Endothelial cell of umbilical vein (primary cell): ENCODE data around the gene IL17RD. TPM values are rescaled to one million over a fixed set of nuclear protein-coding genes. Genes with fewer than 3 reads are reported as not detected.

Source experiments
- BruUV-seq: library from RNA; stranded (reverse); fragments of 400-500 nt; replicated peaks from 2 replicates; lab custom pipeline; 2021; lab: Mats Ljungman, UMichigan
- CTCF ChIA-PET: fragments of 300-600, 350-600 bp; sonication (Branson Sonifier 250); formaldehyde crosslinking; loops from one replicate; lab custom pipeline; 2021; ENCODE audit warnings: antibody characterized with exemption, inconsistent platforms; lab: Charles Lee
- POLR2A ChIA-PET: fragments of 300-600, 350-600 bp; sonication (Branson Sonifier 250); formaldehyde crosslinking; loops from one replicate; lab custom pipeline; 2021; ENCODE audit warnings: antibody characterized with exemption, inconsistent platforms; lab: Charles Lee
- DNase-seq: peaks from one replicate; pipeline ENCODE4 v3.0.0-alpha.2; 2011; ENCODE audit warnings: low read depth, low spot score
- FAIRE-seq: peaks from 2 replicates; lab custom pipeline; 2011; peaks lifted over from hg19 to GRCh38; lab: Jason Lieb, UNC
- H2AFZ ChIP-seq: 2 replicates; pipeline ENCODE4 v1.6.0; 2012; ENCODE audit warnings: low read depth, low read length, control low read depth, inconsistent platforms
- H3K27ac ChIP-seq: 2 replicates; pipeline ENCODE4 v1.5.1; 2011; ENCODE audit warnings: low read depth, mild to moderate bottlenecking, control low read depth, low read length, moderate library complexity; ENCODE audit not compliant: insufficient read depth
- H3K27me3 ChIP-seq, 2 experiments: 2 replicates each; pipeline versions ENCODE4 v1.6.0 to v1.6.1; 2011; ENCODE audit warnings: low read length in 2 of 2, mixed read lengths in 1 of 2; ENCODE audit not compliant: control insufficient read depth in 2 of 2, insufficient read depth in 2 of 2
- H3K36me3 ChIP-seq, 2 experiments: 2 replicates in 1 of 2; 3 replicates in 1 of 2; pipeline ENCODE4 v1.5.1; 2011; ENCODE audit warnings: low read length in 2 of 2, mild to moderate bottlenecking in 1 of 2, moderate library complexity in 1 of 2; ENCODE audit not compliant: control insufficient read depth in 2 of 2, insufficient read depth in 2 of 2; ENCODE audit errors: extremely low read depth in 1 of 2
- H3K4me1 ChIP-seq: 3 replicates; pipeline ENCODE4 v1.5.1; 2011; ENCODE audit warnings: mild to moderate bottlenecking, low read length; ENCODE audit not compliant: control insufficient read depth, insufficient read depth; ENCODE audit errors: extremely low read depth
- H3K4me2 ChIP-seq: 2 replicates; pipeline ENCODE4 v1.6.1; 2011; ENCODE audit warnings: low read length, control low read depth, mixed read lengths; ENCODE audit not compliant: insufficient read depth
- H3K4me3 ChIP-seq, 3 experiments: fragments of 200-600 bp in 1 of 3; sonication (generic), shearing (Covaris generic) in 1 of 3; replicated peaks in 1 of 3; 2 replicates each; pipeline ENCODE4 v1.5.1; 2011 to 2016; ENCODE audit warnings: control low read depth in 3 of 3, low read length in 3 of 3, mild to moderate bottlenecking in 2 of 3, inconsistent platforms in 1 of 3, low read depth in 1 of 3, moderate library complexity in 1 of 3; ENCODE audit not compliant: insufficient read depth in 1 of 3
- H3K79me2 ChIP-seq: 2 replicates; pipeline ENCODE4 v1.6.0; 2012; ENCODE audit warnings: low read length, inconsistent platforms; ENCODE audit not compliant: control insufficient read depth, insufficient read depth
- H3K9ac ChIP-seq: replicated peaks from 2 replicates; pipeline ENCODE3; 2011; ENCODE audit warnings: low read length, control low read depth; ENCODE audit not compliant: insufficient read depth; ENCODE audit errors: extremely low read depth
- H3K9me1 ChIP-seq: replicated peaks from 3 replicates; pipeline ENCODE4 v1.6.0; 2011; ENCODE audit warnings: mild to moderate bottlenecking, low read length; ENCODE audit not compliant: control insufficient read depth, insufficient read depth; ENCODE audit errors: extremely low read depth
- H3K9me3 ChIP-seq: replicated peaks from 2 replicates; pipeline ENCODE4 v1.5.1; 2012; ENCODE audit warnings: low read length, inconsistent platforms; ENCODE audit not compliant: control insufficient read depth, insufficient read depth
- H4K20me1 ChIP-seq: replicated peaks from 2 replicates; pipeline ENCODE3; 2011; ENCODE audit warnings: mild to moderate bottlenecking, low read length; ENCODE audit not compliant: control insufficient read depth, insufficient read depth; ENCODE audit errors: extremely low read depth
- EZH2 ChIP-seq: IDR thresholded peaks from 2 replicates; pipeline ENCODE4 v1.6.1; 2012; ENCODE audit warnings: borderline replicate concordance, low read depth, mild to moderate bottlenecking, moderate library complexity, low read length, inconsistent platforms; ENCODE audit not compliant: severe bottlenecking
- FOS ChIP-seq: IDR thresholded peaks from 2 replicates; pipeline ENCODE4 v1.6.1; 2011; ENCODE audit warnings: mild to moderate bottlenecking, low read length, moderate library complexity, borderline replicate concordance; ENCODE audit not compliant: insufficient read depth
- GATA2 ChIP-seq: IDR thresholded peaks from 2 replicates; pipeline ENCODE4 v1.7.0; 2011; ENCODE audit warnings: low read depth, mild to moderate bottlenecking, moderate library complexity, mixed read lengths, low read length; ENCODE audit not compliant: insufficient read length, insufficient read depth
- JUN ChIP-seq: IDR thresholded peaks from 2 replicates; pipeline ENCODE4 v1.6.1; 2011; ENCODE audit warnings: borderline replicate concordance, low read depth; ENCODE audit not compliant: insufficient read length, insufficient read depth
- MYC ChIP-seq: IDR thresholded peaks from one replicate; pipeline ENCODE4 v1.6.1; 2011; ENCODE audit warnings: mild to moderate bottlenecking, low read depth, low read length
- POLR2A ChIP-seq: IDR thresholded peaks from 2 replicates; pipeline ENCODE4 v1.6.1; 2012; ENCODE audit warnings: low read depth, mild to moderate bottlenecking, control low read depth, low read length
- POLR2AphosphoS5 ChIP-seq: IDR thresholded peaks from 2 replicates; pipeline ENCODE4 v1.6.1; 2012; ENCODE audit warnings: low read depth, mild to moderate bottlenecking, control low read depth, low read length, moderate library complexity; ENCODE audit not compliant: insufficient read depth
- dilution Hi-C: fragments of 300-500 bp; cut with MboI; formaldehyde crosslinking; loops from one replicate; pipeline ENCODE4 v1.15.0; 2019; ENCODE audit warnings: low sequenced_read_pairs; ENCODE audit not compliant: extremely low pct_ligation_motif_present
- intact Hi-C: fragments of 100-400 bp; cut with micrococcal nuclease; formaldehyde crosslinking; loops from one replicate; pipeline ENCODE4 v1.10.0; 2022
- polyA plus RNA-seq, 4 experiments: library from polyadenylated mRNA; depleted of rRNA in 3 of 4; stranded (reverse) in 3 of 4; unstranded in 1 of 4; fragments of >200 nt; gene quantifications; 2 replicates each; pipeline versions ENCODE4 v1.2.1 to v1.2.3, GENCODE V29; 2011 to 2012; ENCODE audit warnings: missing spikeins in 1 of 4
- total RNA-seq: library from RNA; stranded (reverse); gene quantifications from 2 replicates; pipeline ENCODE4 v1.2.3, GENCODE V29; 2021
- TF ChIP-seq, protein P1 (sequence below), 2 donors: IDR thresholded peaks; 1 replicate in 1 of 2; 2 replicates in 1 of 2; pipeline ENCODE4 v1.5.1; 2011; ENCODE audit warnings: low read length in 2 of 2, mild to moderate bottlenecking in 2 of 2, moderate library complexity in 2 of 2, control low read depth in 1 of 2, inconsistent platforms in 1 of 2, low read depth in 1 of 2; ENCODE audit not compliant: insufficient read depth in 1 of 2; ENCODE audit errors: extremely low read depth in 1 of 2
- TF ChIP-seq, protein P2 (sequence below): IDR thresholded peaks from 2 replicates; pipeline ENCODE4 v1.6.1; 2011; ENCODE audit not compliant: insufficient read depth, insufficient read length

The IL17RD gene
- total and polyA plus RNA-seq, 2 donors (not counting 3 experiments of a cell fraction or from before 2014, with no cell fraction given) = 0.36 to 0.93 TPM

- TF ChIP-seq FOS = no peak
- no peak for TF ChIP-seq POLR2AphosphoS5
- no peak for TF ChIP-seq JUN
- TF ChIP-seq GATA2 = no peak
- TF ChIP-seq, protein P1, sequence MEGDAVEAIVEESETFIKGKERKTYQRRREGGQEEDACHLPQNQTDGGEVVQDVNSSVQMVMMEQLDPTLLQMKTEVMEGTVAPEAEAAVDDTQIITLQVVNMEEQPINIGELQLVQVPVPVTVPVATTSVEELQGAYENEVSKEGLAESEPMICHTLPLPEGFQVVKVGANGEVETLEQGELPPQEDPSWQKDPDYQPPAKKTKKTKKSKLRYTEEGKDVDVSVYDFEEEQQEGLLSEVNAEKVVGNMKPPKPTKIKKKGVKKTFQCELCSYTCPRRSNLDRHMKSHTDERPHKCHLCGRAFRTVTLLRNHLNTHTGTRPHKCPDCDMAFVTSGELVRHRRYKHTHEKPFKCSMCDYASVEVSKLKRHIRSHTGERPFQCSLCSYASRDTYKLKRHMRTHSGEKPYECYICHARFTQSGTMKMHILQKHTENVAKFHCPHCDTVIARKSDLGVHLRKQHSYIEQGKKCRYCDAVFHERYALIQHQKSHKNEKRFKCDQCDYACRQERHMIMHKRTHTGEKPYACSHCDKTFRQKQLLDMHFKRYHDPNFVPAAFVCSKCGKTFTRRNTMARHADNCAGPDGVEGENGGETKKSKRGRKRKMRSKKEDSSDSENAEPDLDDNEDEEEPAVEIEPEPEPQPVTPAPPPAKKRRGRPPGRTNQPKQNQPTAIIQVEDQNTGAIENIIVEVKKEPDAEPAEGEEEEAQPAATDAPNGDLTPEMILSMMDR (IDR thresholded peaks at IDR 0.05; ENCODE audit: extremely low read depth in 1 of 2, insufficient read depth in 1 of 2, low read depth in 1 of 2, low read length in 2 of 2) = no peak
- TF ChIP-seq EZH2 = no peak
- TF ChIP-seq, protein P2, sequence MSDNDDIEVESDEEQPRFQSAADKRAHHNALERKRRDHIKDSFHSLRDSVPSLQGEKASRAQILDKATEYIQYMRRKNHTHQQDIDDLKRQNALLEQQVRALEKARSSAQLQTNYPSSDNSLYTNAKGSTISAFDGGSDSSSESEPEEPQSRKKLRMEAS = no peak
- no peak for TF ChIP-seq MYC
- no peak for TF ChIP-seq POLR2A
- Histone ChIP-seq H3K79me2 (no peaks in the 10 kb centered on the region), H3K27ac (no peak overlapping the region), H3K9ac (no peak overlapping the region), H2AFZ (no peak overlapping the region), H3K4me1 (no peaks in the 10 kb centered on the region), H4K20me1 (no peaks in the 10 kb centered on the region), H3K36me3 (no peaks in the 10 kb centered on the region), H3K4me3 (no peak overlapping the region), H3K9me3 (no peaks in the 10 kb centered on the region), H3K4me2 (no peak overlapping the region), H3K9me1 (no peaks in the 10 kb centered on the region), H3K27me3 (peaks cover 5 to 19% of the 10 kb centered on the region in 2 experiments)
- CTCF ChIA-PET = interaction anchor here (0.8 to 2.1 kb wide), 4 partner anchors 9 to 125 kb away, joined by 3 to 9 read pairs (median 3); no protein-coding TSS in a partner anchor
- DNase-seq (no peak), FAIRE-seq (no peak)
- BruUV-seq = no TSS peak
- intact Hi-C loops (no loop called here), dilution Hi-C loops (no loop called here)
- POLR2A ChIA-PET = interaction anchor here (0.6 kb wide), 1 partner anchor 76 kb away, joined by 8 read pairs; no protein-coding TSS in a partner anchor
Observed at GRCh38 chr3:57120451-57121174, 44.5 kb downstream of the IL17RD start.
